GM23338 (cell line): ENCODE data around the gene ZBTB20. TPM values are rescaled to one million over a fixed set of nuclear protein-coding genes. Genes with fewer than 3 reads are reported as not detected.

Experiments
- ATAC-seq: fragments of 200-7000 bp; cut with Tn5 transposase; 3 replicates; pipeline ENCODE4 v1.9.1; 2020
- DNase-seq: peaks from one replicate; pipeline ENCODE4 v3.0.0-alpha.2; 2015; ENCODE audit warnings: low spot score
- H2AFZ ChIP-seq: fragments of 200-600 bp; sonication (generic); 2 replicates; pipeline ENCODE4 v1.8.0; 2016; ENCODE audit warnings: antibody characterized with exemption, mild to moderate bottlenecking, moderate library complexity
- H3F3A ChIP-seq: fragments of 200-600 bp; sonication (generic); replicated peaks from 2 replicates; pipeline ENCODE4 v1.8.0; 2017; ENCODE audit warnings: antibody characterized with exemption, mixed run types, low read depth
- H3K27ac ChIP-seq: fragments of 200-600 bp; sonication (generic); 2 replicates; pipeline ENCODE4 v1.6.1; 2016; ENCODE audit warnings: low read depth
- H3K27me3 ChIP-seq: fragments of 200-600 bp; sonication (generic); 2 replicates; pipeline ENCODE4 v1.8.0; 2016; ENCODE audit warnings: mild to moderate bottlenecking, mixed run types, moderate library complexity; ENCODE audit not compliant: insufficient read depth
- H3K36me3 ChIP-seq: fragments of 200-600 bp; sonication (generic); 2 replicates; pipeline ENCODE4 v1.8.0; 2016; ENCODE audit warnings: mild to moderate bottlenecking; ENCODE audit not compliant: insufficient read depth
- H3K4me1 ChIP-seq: fragments of 200-600 bp; sonication (generic); 2 replicates; pipeline ENCODE4 v1.8.0; 2016; ENCODE audit warnings: mild to moderate bottlenecking, moderate library complexity; ENCODE audit not compliant: insufficient read depth
- H3K4me2 ChIP-seq: fragments of 200-600 bp; sonication (generic); 2 replicates; pipeline ENCODE4 v1.7.1; 2017; ENCODE audit warnings: mixed run types
- H3K4me3 ChIP-seq: fragments of 200-600 bp; sonication (generic); 2 replicates; pipeline ENCODE4 v1.6.1; 2016; ENCODE audit warnings: mixed run types
- H3K79me2 ChIP-seq: fragments of 200-600 bp; sonication (generic); replicated peaks from 2 replicates; pipeline ENCODE4 v1.8.0; 2017; ENCODE audit warnings: mild to moderate bottlenecking; ENCODE audit not compliant: insufficient read depth
- H3K9me2 ChIP-seq: fragments of 200-600 bp; sonication (generic); 2 replicates; pipeline ENCODE4 v1.8.0; 2017; ENCODE audit not compliant: insufficient read depth
- H4K20me1 ChIP-seq: fragments of 200-600 bp; sonication (generic); replicated peaks from 2 replicates; pipeline ENCODE4 v1.8.0; 2017; ENCODE audit warnings: mild to moderate bottlenecking; ENCODE audit not compliant: insufficient read depth
- H3K27ac Mint-ChIP-seq: 2 replicates; pipeline ENCODE4 v1.8.0; 2020; ENCODE audit warnings: inconsistent platforms, mild to moderate bottlenecking, moderate library complexity, mixed read lengths
- H3K27me3 Mint-ChIP-seq: 3 replicates; pipeline ENCODE4 v1.8.0; 2022; ENCODE audit warnings: low read depth, mild to moderate bottlenecking, moderate library complexity, mixed read lengths, inconsistent platforms; ENCODE audit not compliant: insufficient read depth, poor library complexity
- H3K36me3 Mint-ChIP-seq: 3 replicates; pipeline ENCODE4 v1.8.0; 2021; ENCODE audit warnings: low read depth, mild to moderate bottlenecking, inconsistent platforms, moderate library complexity, mixed read lengths
- H3K4me1 Mint-ChIP-seq: 3 replicates; pipeline ENCODE4 v1.8.0; 2020; ENCODE audit warnings: mild to moderate bottlenecking, inconsistent platforms, mixed read lengths
- H3K4me3 Mint-ChIP-seq: 3 replicates; pipeline ENCODE4 v1.8.0; 2021; ENCODE audit warnings: moderate library complexity, mild to moderate bottlenecking, inconsistent platforms, mixed read lengths
- H3K9me3 Mint-ChIP-seq: 3 replicates; pipeline ENCODE4 v1.8.0; 2020; ENCODE audit warnings: moderate library complexity, mild to moderate bottlenecking, inconsistent platforms, mixed read lengths
- CREB1 ChIP-seq: fragments of 250-450 bp; sonication (Bioruptor Pico); IDR thresholded peaks from 2 replicates; pipeline ENCODE4 v1.5.0; 2020; ENCODE audit warnings: low read depth, mild to moderate bottlenecking, moderate library complexity
- EZH2 ChIP-seq: fragments of 200-600 bp; sonication (generic); IDR thresholded peaks from one replicate; pipeline ENCODE4 v1.8.0; 2017; ENCODE audit warnings: antibody characterized with exemption, mild to moderate bottlenecking, low read depth; ENCODE audit not compliant: unreplicated experiment
- REST ChIP-seq: IDR thresholded peaks from one replicate; pipeline ENCODE4 v1.6.1; 2018; ENCODE audit warnings: antibody characterized with exemption; ENCODE audit not compliant: unreplicated experiment
- STAT1 ChIP-seq: IDR thresholded peaks from one replicate; pipeline ENCODE4 v1.6.1; 2016; ENCODE audit warnings: antibody characterized with exemption; ENCODE audit not compliant: unreplicated experiment
- ZNF114 ChIP-seq: fragments of 250-450 bp; sonication (Bioruptor Pico); IDR thresholded peaks from 2 replicates; pipeline ENCODE4 v1.5.0; 2020; ENCODE audit warnings: mild to moderate bottlenecking, moderate library complexity
- ZNF331 ChIP-seq: fragments of 250-450 bp; sonication (Bioruptor Pico); IDR thresholded peaks from 2 replicates; pipeline ENCODE4 v1.5.0; 2020; ENCODE audit warnings: low read depth, mild to moderate bottlenecking, moderate library complexity
- ZNF462 ChIP-seq: fragments of 250-450 bp; sonication (Bioruptor Pico); IDR thresholded peaks from 2 replicates; pipeline ENCODE4 v1.5.0; 2020; ENCODE audit warnings: mild to moderate bottlenecking, moderate library complexity
- polyA plus RNA-seq: library from polyadenylated mRNA; unstranded; fragments of >200 nt; fragmentation: Nextera tagmentation; extraction: Ambion mirVana; gene quantifications from 2 replicates; pipeline ENCODE4 v1.2.1, GENCODE V29; 2016
- total RNA-seq: library from RNA; depleted of rRNA; stranded (reverse); fragments of >200 nt; shearing (Covaris generic); gene quantifications from 2 replicates; pipeline ENCODE4 v1.2.3, GENCODE V29; 2014
- TF ChIP-seq, protein P1 (sequence below), 2 experiments: fragments of 200-600 bp in 1 of 2; sonication (generic) in 1 of 2; conservative IDR thresholded peaks; 2 replicates each; pipeline versions ENCODE4 v1.5.1 to v1.6.1; 2016 to 2017; ENCODE audit warnings: antibody characterized with exemption in 2 of 2, low read depth in 2 of 2, mild to moderate bottlenecking in 2 of 2, moderate library complexity in 1 of 2

ZBTB20 gene
- total and polyA plus RNA-seq, 2 experiments from 2014 or later, result 2.0 to 3.3 TPM

GRCh38 chr3:114694251-114694650, 452.8 kb downstream of the ZBTB20 start (continued):
- TF ChIP-seq, protein P1, sequence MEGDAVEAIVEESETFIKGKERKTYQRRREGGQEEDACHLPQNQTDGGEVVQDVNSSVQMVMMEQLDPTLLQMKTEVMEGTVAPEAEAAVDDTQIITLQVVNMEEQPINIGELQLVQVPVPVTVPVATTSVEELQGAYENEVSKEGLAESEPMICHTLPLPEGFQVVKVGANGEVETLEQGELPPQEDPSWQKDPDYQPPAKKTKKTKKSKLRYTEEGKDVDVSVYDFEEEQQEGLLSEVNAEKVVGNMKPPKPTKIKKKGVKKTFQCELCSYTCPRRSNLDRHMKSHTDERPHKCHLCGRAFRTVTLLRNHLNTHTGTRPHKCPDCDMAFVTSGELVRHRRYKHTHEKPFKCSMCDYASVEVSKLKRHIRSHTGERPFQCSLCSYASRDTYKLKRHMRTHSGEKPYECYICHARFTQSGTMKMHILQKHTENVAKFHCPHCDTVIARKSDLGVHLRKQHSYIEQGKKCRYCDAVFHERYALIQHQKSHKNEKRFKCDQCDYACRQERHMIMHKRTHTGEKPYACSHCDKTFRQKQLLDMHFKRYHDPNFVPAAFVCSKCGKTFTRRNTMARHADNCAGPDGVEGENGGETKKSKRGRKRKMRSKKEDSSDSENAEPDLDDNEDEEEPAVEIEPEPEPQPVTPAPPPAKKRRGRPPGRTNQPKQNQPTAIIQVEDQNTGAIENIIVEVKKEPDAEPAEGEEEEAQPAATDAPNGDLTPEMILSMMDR (conservative IDR thresholded peaks at IDR 0.05; ENCODE audit: low read depth in 2 of 2), result no peak
- TF ChIP-seq CREB1 (CRISPR knock-in tag), result no peak
- TF ChIP-seq REST, result no peak
- no peak for TF ChIP-seq EZH2

DNA sequence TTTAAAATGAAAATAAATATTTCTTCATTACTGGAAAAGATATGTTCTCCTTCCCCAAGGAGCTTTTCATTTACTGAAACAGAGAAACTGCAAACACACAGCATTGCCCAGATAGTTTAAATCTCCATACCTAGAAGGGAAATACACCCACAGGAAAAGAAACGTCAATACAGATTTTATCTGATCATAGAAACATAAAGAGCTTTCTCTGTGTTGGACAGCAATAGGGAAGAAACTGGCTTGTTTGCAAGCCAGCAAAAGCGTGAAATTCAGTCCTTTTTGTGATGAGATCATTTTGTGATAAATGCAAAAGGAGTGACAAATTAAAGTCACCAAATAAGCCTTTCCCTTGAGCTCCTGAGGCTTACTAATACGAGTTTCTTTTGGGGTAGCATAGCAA, 455.2 kb downstream of the ZBTB20 start:
- no peaks in the 10 kb centered on the region for H3K9me2 ChIP-seq
- no peaks in the 10 kb centered on the region for H3F3A ChIP-seq
- Mint-ChIP-seq H3K36me3 (no peaks in the 10 kb centered on the region), H3K27me3 (no peaks in the 10 kb centered on the region), H3K4me1 (peaks cover 42% of the 10 kb centered on the region), H3K4me3 (no peak overlapping the region), H3K9me3 (no peaks in the 10 kb centered on the region), H3K27ac (no peak overlapping the region)
- H2AFZ ChIP-seq, result no peak overlapping the region; the same call in 1 of the 2 replicates
- DNase-seq (no peak), ATAC-seq (no peak)
- no peaks in the 10 kb centered on the region for H3K36me3 ChIP-seq
- H3K79me2 ChIP-seq, result no peaks in the 10 kb centered on the region
- no peak overlapping the region for H3K4me2 ChIP-seq
- H3K4me1 ChIP-seq, result peaks cover 38% of the 10 kb centered on the region
- H3K27me3 ChIP-seq, result no peaks in the 10 kb centered on the region
- no peak overlapping the region for H3K4me3 ChIP-seq
- H4K20me1 ChIP-seq, result no peaks in the 10 kb centered on the region
- no peak overlapping the region for H3K27ac ChIP-seq
- TF ChIP-seq EZH2 (no peak), CREB1 (CRISPR knock-in tag) (no peak), STAT1 (no peak), ZNF331 (no peak), ZNF462 (no peak), ZNF114 (CRISPR knock-in tag) (no peak)
- TF ChIP-seq, protein P1 (conservative IDR thresholded peaks at IDR 0.05; ENCODE audit: low read depth in 2 of 2), result no peak
